Keratinocyte (primary cell): ENCODE measurements around the gene ZNF780B.

Experiments
- CTCF ChIP-seq, 3 experiments: IDR thresholded peaks in 1 of 3; conservative IDR thresholded peaks in 1 of 3; optimal IDR thresholded peaks in 1 of 3; 2 replicates in 2 of 3; 3 replicates in 1 of 3; pipeline versions ENCODE3 to v1.5.1; 2011; ENCODE audit warnings: low read length in 3 of 3, mild to moderate bottlenecking in 3 of 3, moderate library complexity in 2 of 3, control low read depth in 1 of 3, inconsistent platforms in 1 of 3; ENCODE audit not compliant: insufficient read depth in 2 of 3; ENCODE audit errors: extremely low read depth in 1 of 3
- EZH2 ChIP-seq: IDR thresholded peaks from one replicate; pipeline ENCODE4 v1.6.1; 2012; ENCODE audit warnings: inconsistent platforms, mild to moderate bottlenecking, low read length, moderate library complexity

- TF ChIP-seq CTCF (optimal IDR thresholded peaks at IDR 0.05 in 1 of 3, IDR thresholded peaks at IDR 0.05 in 1 of 3, conservative IDR thresholded peaks at IDR 0.05 in 1 of 3; ENCODE audit: extremely low read depth in 1 of 3, insufficient read depth in 2 of 3, low read length in 3 of 3) (no peak), EZH2 (no peak)
These were observed 33.4 kb upstream of the ZNF780B start for GRCh38 chr19:40089462-40089861.
